SU-DHL-6 (cell line): Measurements from ENCODE around the gene ATL2.
"Not testable (repeated sequence)": the region's sequence is repeated elsewhere in the genome, so short reads cannot be mapped to it uniquely, and the experiment has no call there.

Experiments
- H2AFZ ChIP-seq: fragments of 200-600 bp; sonication (generic); 2 replicates; pipeline ENCODE4 v1.6.1; 2014; ENCODE audit warnings: low read depth, mild to moderate bottlenecking, moderate library complexity, mixed read lengths, antibody characterized with exemption, low read length; ENCODE audit not compliant: severe bottlenecking
- H3F3A ChIP-seq: fragments of 200-600 bp; shearing (Covaris generic); 2 replicates; pipeline ENCODE4 v1.6.0; 2016; ENCODE audit warnings: antibody characterized with exemption, mild to moderate bottlenecking; ENCODE audit not compliant: insufficient read depth
- H3K27ac ChIP-seq: fragments of 200-600 bp; sonication (generic); 2 replicates; pipeline ENCODE4 v1.5.1; 2016; ENCODE audit warnings: low read depth, mild to moderate bottlenecking, low read length, moderate library complexity, mixed read lengths
- H3K27me3 ChIP-seq: fragments of 200-600 bp; sonication (generic), shearing (Covaris generic); 2 replicates; pipeline ENCODE4 v1.6.0; 2014; ENCODE audit warnings: mild to moderate bottlenecking, low read length
- H3K36me3 ChIP-seq: fragments of 200-600 bp; sonication (generic); 2 replicates; pipeline ENCODE4 v1.6.1; 2014; ENCODE audit warnings: mild to moderate bottlenecking, low read length, mixed read lengths
- H3K4me2 ChIP-seq: fragments of 300-600, 200-600 bp; shearing (Covaris generic), sonication (generic); 2 replicates; pipeline ENCODE4 v1.6.0; 2014; ENCODE audit warnings: low read length, low read depth, mild to moderate bottlenecking; ENCODE audit not compliant: poor library complexity, severe bottlenecking
- H3K4me3 ChIP-seq: fragments of 200-600 bp; sonication (generic); 2 replicates; pipeline ENCODE4 v1.5.1; 2014; ENCODE audit warnings: antibody characterized with exemption, low read length, mild to moderate bottlenecking, mixed read lengths; ENCODE audit not compliant: insufficient read depth, poor library complexity, severe bottlenecking
- H3K79me2 ChIP-seq: fragments of 200-600 bp; sonication (generic); 2 replicates; pipeline ENCODE4 v1.6.1; 2014; ENCODE audit warnings: mild to moderate bottlenecking, low read length, moderate library complexity; ENCODE audit not compliant: insufficient read depth
- H3K9ac ChIP-seq: fragments of 200-600 bp; sonication (generic); 2 replicates; pipeline ENCODE4 v1.7.0; 2014; ENCODE audit warnings: mild to moderate bottlenecking, low read length
- H3K9me2 ChIP-seq: fragments of 200-600 bp; sonication (generic); replicated peaks from 2 replicates; pipeline ENCODE4 v1.6.1; 2014; ENCODE audit warnings: low read length; ENCODE audit not compliant: insufficient read depth
- H3K9me3 ChIP-seq: fragments of 200-600 bp; sonication (generic); 2 replicates; pipeline ENCODE4 v1.6.1; 2014; ENCODE audit warnings: low read length, mixed read lengths; ENCODE audit not compliant: insufficient read depth
- H4K20me1 ChIP-seq: fragments of 200-600 bp; sonication (generic); 2 replicates; pipeline ENCODE4 v1.6.1; 2014; ENCODE audit warnings: low read depth, mild to moderate bottlenecking, antibody characterized with exemption, low read length, moderate library complexity, mixed read lengths
- EZH2phosphoT487 ChIP-seq: fragments of 200-600 bp; sonication (generic), shearing (Covaris generic); conservative IDR thresholded peaks from 2 replicates; pipeline ENCODE4 v1.6.1; 2018; ENCODE audit warnings: mild to moderate bottlenecking, antibody characterized with exemption, low read length, moderate library complexity, mixed read lengths
- TF ChIP-seq, protein P1 (sequence below): fragments of 200-600 bp; sonication (generic); IDR thresholded peaks from one replicate; pipeline ENCODE4 v1.5.1; 2017; ENCODE audit warnings: antibody characterized with exemption, mild to moderate bottlenecking, low read length, moderate library complexity; ENCODE audit not compliant: insufficient read depth, poor library complexity, severe bottlenecking

ATL2 gene

DNA sequence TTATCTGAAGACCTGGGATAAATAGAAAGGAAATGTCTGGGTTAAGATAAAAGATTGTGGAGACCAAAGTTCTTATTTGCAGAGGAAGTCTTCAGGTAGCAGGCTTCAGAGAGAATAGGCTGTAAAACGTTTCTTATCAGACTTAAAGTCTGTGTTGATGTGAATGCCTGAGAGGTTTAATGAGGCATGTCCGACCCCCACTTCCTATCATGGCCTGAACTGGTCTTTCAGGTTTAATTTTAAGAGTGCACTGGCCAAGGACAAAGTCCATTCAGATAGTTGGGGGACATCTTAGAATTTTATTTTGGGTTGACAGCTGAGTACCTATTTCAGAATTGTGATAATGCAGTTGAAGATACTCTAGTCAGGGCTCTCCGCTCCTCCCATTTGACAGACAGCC, 92.1 kb downstream of the ATL2 start:
- H3K9me2 ChIP-seq = no peaks in the 10 kb centered on the region
- no peak overlapping the region for H3K9ac ChIP-seq
- no peaks in the 10 kb centered on the region for H4K20me1 ChIP-seq
- H3K79me2 ChIP-seq = no peaks in the 10 kb centered on the region
- no peak overlapping the region for H3K4me3 ChIP-seq
- H3F3A ChIP-seq = no peaks in the 10 kb centered on the region
- no peaks in the 10 kb centered on the region for H3K36me3 ChIP-seq
- TF ChIP-seq, protein P1, sequence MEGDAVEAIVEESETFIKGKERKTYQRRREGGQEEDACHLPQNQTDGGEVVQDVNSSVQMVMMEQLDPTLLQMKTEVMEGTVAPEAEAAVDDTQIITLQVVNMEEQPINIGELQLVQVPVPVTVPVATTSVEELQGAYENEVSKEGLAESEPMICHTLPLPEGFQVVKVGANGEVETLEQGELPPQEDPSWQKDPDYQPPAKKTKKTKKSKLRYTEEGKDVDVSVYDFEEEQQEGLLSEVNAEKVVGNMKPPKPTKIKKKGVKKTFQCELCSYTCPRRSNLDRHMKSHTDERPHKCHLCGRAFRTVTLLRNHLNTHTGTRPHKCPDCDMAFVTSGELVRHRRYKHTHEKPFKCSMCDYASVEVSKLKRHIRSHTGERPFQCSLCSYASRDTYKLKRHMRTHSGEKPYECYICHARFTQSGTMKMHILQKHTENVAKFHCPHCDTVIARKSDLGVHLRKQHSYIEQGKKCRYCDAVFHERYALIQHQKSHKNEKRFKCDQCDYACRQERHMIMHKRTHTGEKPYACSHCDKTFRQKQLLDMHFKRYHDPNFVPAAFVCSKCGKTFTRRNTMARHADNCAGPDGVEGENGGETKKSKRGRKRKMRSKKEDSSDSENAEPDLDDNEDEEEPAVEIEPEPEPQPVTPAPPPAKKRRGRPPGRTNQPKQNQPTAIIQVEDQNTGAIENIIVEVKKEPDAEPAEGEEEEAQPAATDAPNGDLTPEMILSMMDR = no peak
- no peak for TF ChIP-seq EZH2phosphoT487
- H3K9me3 ChIP-seq = no peaks in the 10 kb centered on the region
- H3K27ac ChIP-seq = no peak overlapping the region
- no peaks in the 10 kb centered on the region for H3K27me3 ChIP-seq
- H3K4me2 ChIP-seq = no peak overlapping the region
- H2AFZ ChIP-seq = no peak overlapping the region

GRCh38 chr2:38281095-38281742, 95.9 kb downstream of the ATL2 start:
- Histone ChIP-seq H3K27me3 (no peaks in the 10 kb centered on the region), H3K9me2 (no peaks in the 10 kb centered on the region), H3K4me2 (no peak overlapping the region), H2AFZ (no peak overlapping the region), H3K9ac (no peak overlapping the region), H3K79me2 (no peaks in the 10 kb centered on the region), H3F3A (no peaks in the 10 kb centered on the region), H3K9me3 (no peaks in the 10 kb centered on the region), H4K20me1 (no peaks in the 10 kb centered on the region), H3K36me3 (no peaks in the 10 kb centered on the region), H3K27ac (no peak overlapping the region), H3K4me3 (no peak overlapping the region)
- no peak for TF ChIP-seq EZH2phosphoT487
- TF ChIP-seq, protein P1 = no peak

DNA sequence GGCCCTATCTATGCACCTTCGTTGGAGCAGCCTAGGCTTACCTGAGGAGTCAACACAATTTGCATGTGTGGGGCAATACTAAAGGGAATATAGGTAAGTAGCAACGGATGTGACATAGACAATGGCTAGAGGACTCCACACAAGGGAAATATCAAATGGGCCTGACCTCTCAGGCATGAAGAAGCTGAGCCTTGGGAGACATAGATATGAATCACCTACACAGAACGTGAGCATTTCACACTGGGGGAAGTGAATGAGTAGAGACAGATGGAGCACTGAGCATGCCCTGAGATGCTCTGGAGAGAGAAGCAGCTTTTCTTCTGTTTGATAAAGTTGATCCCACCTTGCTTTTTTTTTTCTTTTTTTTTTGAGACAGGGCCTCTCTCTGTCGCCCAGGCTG, 97.9 kb downstream of the ATL2 start:
- H4K20me1 ChIP-seq = no peaks in the 10 kb centered on the region
- no peaks in the 10 kb centered on the region for H3K79me2 ChIP-seq
- H3K4me2 ChIP-seq = no peak overlapping the region
- H3K27ac ChIP-seq = no peak overlapping the region
- H2AFZ ChIP-seq = no peak overlapping the region
- H3K9ac ChIP-seq = no peak overlapping the region
- H3F3A ChIP-seq = no peaks in the 10 kb centered on the region
- no peaks in the 10 kb centered on the region for H3K27me3 ChIP-seq
- TF ChIP-seq, protein P1 = no peak
- no peak for TF ChIP-seq EZH2phosphoT487
- H3K9me3 ChIP-seq = no peaks in the 10 kb centered on the region
- no peaks in the 10 kb centered on the region for H3K36me3 ChIP-seq
- H3K4me3 ChIP-seq = no peak overlapping the region
- no peaks in the 10 kb centered on the region for H3K9me2 ChIP-seq

DNA sequence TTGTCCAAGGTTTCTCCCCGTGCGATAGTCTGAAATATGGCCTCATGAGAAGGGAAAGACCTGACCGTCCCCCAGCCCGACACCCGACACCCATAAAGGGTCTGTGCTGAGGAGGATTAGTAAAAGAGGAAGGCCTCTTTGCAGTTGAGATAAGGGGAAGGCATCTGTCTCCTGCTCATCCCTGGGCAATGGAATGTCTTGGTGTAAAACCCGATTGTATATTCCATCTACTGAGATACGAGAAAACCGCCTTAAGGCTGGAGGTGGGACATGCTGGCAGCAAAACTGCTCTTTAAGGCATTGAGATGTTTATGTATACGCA, 99.0 kb downstream of the ATL2 start:
- H3K9me2 ChIP-seq, H3K9ac ChIP-seq, H3F3A ChIP-seq, H2AFZ ChIP-seq, H4K20me1 ChIP-seq, H3K9me3 ChIP-seq, H3K4me3 ChIP-seq, H3K27ac ChIP-seq, H3K36me3 ChIP-seq, H3K4me2 ChIP-seq, H3K27me3 ChIP-seq, H3K79me2 ChIP-seq: not testable (repeated sequence)
